ENCODE measurements around the gene PLEKHB1. TPM values are rescaled to one million over a fixed set of nuclear protein-coding genes. Genes with fewer than 3 reads are reported as not detected.

The PLEKHB1 gene
- total RNA-seq, 1 experiment from 2014 or later: 22.9 TPM

GRCh38 chr11:73652856-73653559 is 6.6 kb downstream of the PLEKHB1 start:
- TF ChIP-seq FOSL1 (IDR thresholded peaks at IDR 0.05; ENCODE audit: low read depth) (no peak), SRF (IDR thresholded peaks at IDR 0.05; ENCODE audit: low read depth) (no peak), POLR2A (IDR thresholded peaks at IDR 0.05; ENCODE audit: borderline replicate concordance, extremely low read depth, insufficient read depth, insufficient read length) (no peak), EGR1 (IDR thresholded peaks at IDR 0.05; ENCODE audit: low read depth) (no peak), ELF1 (IDR thresholded peaks at IDR 0.05; ENCODE audit: borderline replicate concordance, low read depth) (no peak), ZFX (IDR thresholded peaks at IDR 0.05) (no peak), RAD21 (IDR thresholded peaks at IDR 0.05; ENCODE audit: low read depth) (no peak), REST (IDR thresholded peaks at IDR 0.05; ENCODE audit: low read depth) (no peak), POLR2AphosphoS5 (IDR thresholded peaks at IDR 0.05; ENCODE audit: low read depth, low read length) (no peak), YY1 (IDR thresholded peaks at IDR 0.05; ENCODE audit: extremely low read depth, insufficient replicate concordance, low read depth, low read length) (no peak), ATF3 (IDR thresholded peaks at IDR 0.05) (no peak), ZNF274 (IDR thresholded peaks at IDR 0.05; ENCODE audit: low read depth, low read length) (no peak), SP1 (IDR thresholded peaks at IDR 0.05; ENCODE audit: low read depth) (no peak), EZH2 (IDR thresholded peaks at IDR 0.05) (no peak), ZBTB33 (IDR thresholded peaks at IDR 0.05; ENCODE audit: extremely low read depth, insufficient replicate concordance, low read length) (no peak), SIN3A (IDR thresholded peaks at IDR 0.05; ENCODE audit: low read depth) (no peak), MAX (IDR thresholded peaks at IDR 0.05) (no peak), JUND (IDR thresholded peaks at IDR 0.05) (no peak), CBX3 (IDR thresholded peaks at IDR 0.05; ENCODE audit: low read depth) (no peak), TCF7L2 (IDR thresholded peaks at IDR 0.05; ENCODE audit: borderline replicate concordance, extremely low read depth, insufficient read depth, insufficient read length) (no peak)
- ATAC-seq (no peak), DNase-seq (ENCODE audit: low read depth, low spot score) (no peak)
- Histone ChIP-seq H3K79me2 (ENCODE audit: insufficient read depth, low read length) (no peaks in the 10 kb centered on the region), H3K9me2 (ENCODE audit: insufficient read depth) (no peaks in the 10 kb centered on the region), H3K4me3 (replicated peaks in 1 of 2; ENCODE audit: low read depth in 1 of 2, low read length in 2 of 2) (no peak overlapping the region), H3K27me3 (ENCODE audit: insufficient read depth, low read length) (no peaks in the 10 kb centered on the region), H3K4me2 (ENCODE audit: low read length) (peak overlapping the region; percentile 49), H3K36me3 (ENCODE audit: control insufficient read depth in 1 of 2, insufficient read depth in 2 of 2, low read length in 2 of 2) (no peaks in the 10 kb centered on the region), H3K27ac (ENCODE audit: low read depth, low read length) (no peak overlapping the region), H2AFZ (ENCODE audit: low read depth, low read length, poor library complexity, severe bottlenecking) (no peak overlapping the region), H3K4me1 (ENCODE audit: control insufficient read depth in 1 of 2, insufficient read depth in 2 of 2, low read length in 2 of 2) (peaks cover 17 to 20% of the 10 kb centered on the region in 2 experiments), H4K20me1 (ENCODE audit: insufficient read depth) (no peaks in the 10 kb centered on the region), H3K9ac (ENCODE audit: low read length) (no peak overlapping the region), H3K9me3 (ENCODE audit: control insufficient read depth in 1 of 2, insufficient read depth in 1 of 2, low read depth in 1 of 2, low read length in 2 of 2) (no peaks in the 10 kb centered on the region)
- RAD21 ChIA-PET (ENCODE audit: low non-redundant PET in 1 of 2, low total read pairs in 2 of 2, uncharacterized antibody in 2 of 2, unreplicated experiment in 2 of 2): no interaction called here
- CTCF ChIA-PET: interaction anchor here (1.0 kb wide), 1 partner anchor 27 kb away, joined by 4 read pairs; no protein-coding TSS in a partner anchor
- POLR2A ChIA-PET: interaction anchor here (0.5 kb wide), 1 partner anchor 55 kb away, joined by 5 read pairs; no protein-coding TSS in a partner anchor
- BruUV-seq (replicated peaks): no TSS peak
- intact Hi-C loops (cut with micrococcal nuclease): no loop called here

Data from HCT116 (cell line).